Amniotic epithelial cell (primary cell): ENCODE measurements around the gene UBE2L3.
A peak's percentile ranks its signal among the peaks of the same experiment; 100 is the strongest.
"Not testable (repeated sequence)": the region's sequence is repeated elsewhere in the genome, so short reads cannot be mapped to it uniquely, and the experiment has no call there.

Source experiments
- DNase-seq: peaks from one replicate; pipeline ENCODE4 v3.0.0-alpha.2; 2010; ENCODE audit warnings: low read depth

Gene UBE2L3

DNA sequence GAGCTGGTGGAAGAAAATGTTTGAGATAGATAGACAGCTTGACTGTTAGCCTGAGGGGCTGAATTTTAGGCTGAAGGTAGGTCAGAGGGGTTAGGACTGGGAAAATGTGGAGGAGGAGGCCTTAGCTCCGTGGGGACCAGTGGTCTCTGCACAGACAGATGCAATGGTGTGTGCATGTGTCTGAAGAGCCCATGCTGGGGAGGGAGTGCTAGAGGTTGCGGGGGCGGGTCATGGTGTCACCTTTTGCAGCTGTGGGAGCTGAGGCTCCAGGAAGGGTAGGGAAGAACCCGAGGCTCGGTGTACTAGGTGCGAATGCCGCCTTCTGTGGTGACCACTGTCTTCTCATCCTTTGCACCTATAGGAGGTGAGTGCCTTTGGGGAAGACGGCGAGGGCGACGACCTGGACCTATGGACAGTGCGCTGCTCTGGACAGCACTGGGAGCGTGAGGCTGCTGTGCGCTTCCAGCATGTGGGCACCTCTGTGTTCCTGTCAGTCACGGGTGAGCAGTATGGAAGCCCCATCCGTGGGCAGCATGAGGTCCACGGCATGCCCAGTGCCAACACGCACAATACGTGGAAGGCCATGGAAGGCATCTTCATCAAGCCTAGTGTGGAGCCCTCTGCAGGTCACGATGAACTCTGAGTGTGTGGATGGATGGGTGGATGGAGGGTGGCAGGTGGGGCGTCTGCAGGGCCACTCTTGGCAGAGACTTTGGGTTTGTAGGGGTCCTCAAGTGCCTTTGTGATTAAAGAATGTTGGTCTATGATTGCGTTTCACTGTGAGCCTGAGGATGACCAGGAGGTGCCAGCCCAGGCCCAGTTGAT is 76.2 kb downstream of the UBE2L3 start:
- DNase-seq = no peak

- DNase-seq = not testable (repeated sequence)
Observed at GRCh38 chr22:21645513-21645912, 78.0 kb downstream of the UBE2L3 start.

DNA sequence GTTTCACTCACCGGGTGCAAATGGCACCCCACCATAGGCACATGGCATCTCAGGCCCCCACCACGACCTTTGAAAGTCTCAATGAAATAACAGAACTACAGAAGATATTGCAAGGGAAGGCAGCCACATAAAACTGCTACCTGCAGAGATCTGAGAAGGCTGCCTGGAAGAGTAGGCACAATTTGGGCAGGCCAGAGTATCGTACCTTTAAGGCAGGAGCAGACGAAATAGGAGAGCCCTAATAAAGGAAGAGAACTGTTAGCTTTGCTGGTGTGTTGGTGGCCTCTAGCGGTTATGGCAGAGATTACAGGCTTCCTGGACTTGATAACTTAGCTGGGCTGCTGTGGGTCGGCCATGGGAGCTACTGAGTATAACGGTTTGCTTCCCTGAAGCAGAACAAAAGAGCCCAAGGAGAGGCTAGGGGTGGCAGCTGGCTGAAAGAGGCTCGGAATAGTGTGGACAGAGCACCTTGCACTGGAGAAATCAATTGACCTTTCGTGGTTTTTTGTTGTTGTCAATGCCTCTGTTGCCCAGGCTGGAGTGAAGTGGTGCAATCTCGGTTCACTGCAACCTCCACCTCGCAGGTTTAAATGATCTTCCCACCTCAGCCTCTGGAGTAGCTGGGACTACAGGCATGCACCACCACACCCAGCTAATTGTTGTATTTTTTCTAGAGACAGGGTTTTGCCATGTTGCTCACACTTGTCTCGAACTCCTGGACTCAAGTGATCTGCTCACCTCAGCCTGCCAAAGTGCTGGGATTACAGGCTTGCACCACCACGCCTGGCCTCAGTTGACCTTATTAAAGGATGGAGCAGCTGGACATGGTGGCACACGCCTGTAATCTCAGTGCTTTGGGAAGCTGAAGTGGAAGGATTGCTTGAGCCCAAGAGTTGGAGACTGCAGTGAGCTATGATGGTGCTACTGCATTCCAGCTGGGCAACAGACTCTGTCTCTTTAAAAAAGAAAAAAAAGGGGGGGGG is 79.4 kb downstream of the UBE2L3 start:
- DNase-seq = peak; percentile 69

DNA sequence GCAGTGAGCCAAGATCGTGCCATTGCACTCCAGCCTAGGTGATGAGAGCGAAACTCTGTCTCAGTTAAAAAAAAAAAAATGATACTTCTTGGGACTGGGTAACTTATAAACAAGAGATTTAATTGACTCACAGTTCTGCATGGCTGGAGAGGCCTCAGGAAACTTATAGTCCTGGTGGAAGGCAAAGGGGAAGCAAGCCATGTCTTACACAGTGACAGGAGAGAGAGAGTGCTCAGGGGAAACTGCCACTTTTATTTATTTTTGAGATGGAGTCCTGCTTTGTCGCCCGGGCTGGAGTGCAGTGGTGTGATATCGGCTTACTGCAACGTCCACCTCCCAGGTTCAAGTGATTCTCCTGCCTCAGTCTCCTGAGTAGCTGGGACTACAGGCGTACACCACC is 82.8 kb downstream of the UBE2L3 start:
- DNase-seq = no peak

- DNase-seq = no peak
Observed at GRCh38 chr22:21650823-21651520, 83.5 kb downstream of the UBE2L3 start.

DNA sequence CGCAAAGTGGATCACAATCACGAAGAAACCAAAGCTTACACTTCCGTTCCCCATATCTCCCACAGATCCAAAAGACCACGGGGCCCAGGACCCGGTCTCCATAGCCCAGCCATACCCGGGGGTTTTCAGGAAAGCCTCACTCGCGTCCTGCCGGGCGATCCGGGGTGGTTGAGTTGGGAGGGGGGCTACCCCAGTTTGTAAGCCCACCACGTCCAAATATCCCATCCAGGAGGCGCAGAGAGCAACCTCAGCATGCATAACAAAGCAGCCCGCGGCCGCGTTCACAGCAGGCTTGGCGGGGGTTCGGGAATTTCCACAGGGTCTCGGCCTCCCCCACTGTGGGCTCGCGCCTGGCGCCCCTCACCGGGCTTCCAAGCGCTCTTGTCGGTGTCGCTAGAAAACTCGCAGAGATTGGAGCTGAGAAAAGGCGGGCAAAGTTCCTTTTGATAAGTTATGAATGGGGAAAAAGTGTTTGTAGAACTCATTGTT is 84.1 kb downstream of the UBE2L3 start:
- DNase-seq = no peak

DNA sequence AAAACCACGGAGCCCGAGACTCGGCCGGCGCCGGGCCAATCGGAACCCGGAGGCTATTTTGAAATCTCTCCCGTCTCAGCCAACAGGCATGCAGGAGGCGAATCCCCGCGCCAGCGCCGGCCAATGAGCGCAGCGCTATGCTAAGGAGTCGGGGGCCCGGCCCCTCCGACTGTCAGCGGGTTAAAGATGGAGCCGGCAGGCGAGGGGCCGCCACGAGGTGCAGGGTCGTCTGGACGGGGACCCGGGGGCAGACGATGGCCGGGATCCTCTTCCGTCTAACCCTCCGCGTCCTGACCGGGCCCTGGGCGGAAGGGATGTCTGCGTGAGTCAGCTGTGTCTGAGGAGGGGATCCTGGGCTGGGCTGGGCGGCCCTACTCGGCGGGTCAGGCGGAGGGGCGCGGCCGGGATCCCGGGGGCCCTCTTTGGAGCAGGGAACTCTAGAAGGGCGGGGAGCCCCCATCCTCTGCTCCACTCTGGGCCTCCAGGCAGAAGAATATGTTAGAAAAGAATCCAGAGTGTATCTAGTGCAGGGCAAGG is 84.6 kb downstream of the UBE2L3 start:
- peak; percentile 81 for DNase-seq

DNA sequence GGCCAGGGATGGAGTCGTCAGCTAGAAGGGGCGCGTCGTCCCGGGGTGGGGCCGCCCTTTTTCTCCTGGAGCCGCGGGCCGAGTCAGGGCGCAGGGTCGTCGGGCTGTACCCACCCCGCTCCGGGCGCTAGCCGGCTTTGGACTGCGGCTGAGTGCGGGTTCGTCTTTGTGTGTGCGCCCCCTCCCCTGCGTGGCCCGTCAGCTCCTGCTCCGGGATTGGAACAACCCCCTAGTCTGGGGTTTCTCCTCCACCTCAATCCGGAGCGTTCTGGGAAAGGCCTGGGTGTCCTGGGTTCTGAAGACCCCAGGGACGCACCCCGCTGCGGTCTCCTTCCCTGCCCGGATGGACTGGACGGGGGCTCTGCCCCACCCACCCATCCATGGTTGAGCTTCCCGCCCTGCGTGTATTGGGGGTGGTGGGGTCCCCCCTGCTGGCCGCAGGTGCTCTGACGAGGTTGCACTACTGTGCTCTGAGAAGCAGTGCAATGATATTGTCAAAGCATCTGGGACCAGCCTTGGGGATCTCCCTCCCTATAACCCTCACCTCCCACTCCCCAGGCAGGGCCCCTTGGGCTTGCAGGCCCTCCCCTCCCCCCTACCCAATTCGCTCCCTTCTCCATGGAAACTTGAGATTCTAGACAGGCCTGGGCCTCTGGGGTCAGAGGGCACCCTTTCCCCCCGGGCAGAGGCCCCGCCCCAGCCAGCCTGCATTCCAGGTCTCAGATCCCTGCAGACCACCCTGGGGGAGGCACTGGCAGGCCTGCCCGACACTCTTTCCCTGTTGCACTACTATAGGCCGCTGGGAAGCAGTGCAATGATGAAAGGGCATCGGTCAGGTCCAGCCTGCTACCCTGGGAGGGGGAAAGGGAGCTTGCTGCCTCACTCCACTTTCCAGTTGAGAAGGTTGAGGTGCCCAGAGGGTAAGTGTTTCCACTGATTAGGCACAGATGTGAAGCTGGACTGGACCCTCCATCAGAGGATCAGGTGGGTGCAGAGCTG is 85.3 kb downstream of the UBE2L3 start:
- DNase-seq = no peak

DNA sequence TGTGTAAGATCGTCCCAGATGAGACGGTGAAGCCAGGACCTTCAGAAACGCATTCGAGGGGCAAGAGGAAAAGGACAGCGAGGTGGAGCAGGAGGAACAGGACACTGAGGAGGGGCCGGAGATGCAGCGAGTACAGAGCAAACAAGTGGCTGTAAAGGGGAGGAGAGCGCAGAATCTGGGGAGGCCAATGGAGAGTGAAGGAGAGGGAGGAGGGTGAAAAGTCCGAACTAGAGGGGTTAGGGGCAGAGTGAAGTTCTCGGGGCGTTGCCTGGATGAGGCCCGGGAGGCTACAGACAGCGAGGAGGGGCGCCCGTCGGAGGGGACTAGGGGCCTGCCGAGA is 89.5 kb downstream of the UBE2L3 start:
- no peak for DNase-seq

DNA sequence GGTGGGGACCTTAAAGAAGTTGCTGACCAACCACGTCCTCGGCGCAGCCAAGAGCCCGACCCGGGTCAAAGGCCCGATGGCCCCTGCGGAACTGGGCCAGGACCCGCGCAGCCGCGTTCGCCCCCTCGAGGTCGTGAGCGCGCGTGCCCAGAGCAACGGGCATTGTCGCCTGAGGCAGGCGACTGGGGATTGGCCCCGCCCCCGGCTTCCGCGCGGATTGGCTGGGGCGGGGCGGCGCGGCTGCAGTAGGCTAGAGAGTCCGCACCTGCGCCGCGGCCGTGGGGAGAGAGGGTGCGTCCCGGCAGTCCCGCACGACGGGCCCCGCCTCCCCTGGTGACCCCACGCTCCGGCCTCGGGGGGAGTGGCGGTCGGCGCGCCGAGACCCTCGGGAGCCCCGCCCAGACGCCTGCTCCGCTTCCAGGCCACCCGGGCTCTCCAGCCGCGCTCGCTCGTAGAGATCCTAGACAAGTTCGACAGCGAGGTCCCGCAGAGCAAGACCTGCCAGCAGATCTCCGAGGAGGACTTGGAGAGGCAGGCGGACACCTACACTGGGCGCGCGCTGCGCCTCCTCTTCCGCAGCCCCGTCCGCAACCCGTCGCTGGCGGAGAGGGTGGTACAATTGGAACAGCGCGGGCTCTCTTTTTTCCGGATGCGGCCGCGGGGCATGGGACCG is 90.0 kb downstream of the UBE2L3 start:
- no peak for DNase-seq

DNA sequence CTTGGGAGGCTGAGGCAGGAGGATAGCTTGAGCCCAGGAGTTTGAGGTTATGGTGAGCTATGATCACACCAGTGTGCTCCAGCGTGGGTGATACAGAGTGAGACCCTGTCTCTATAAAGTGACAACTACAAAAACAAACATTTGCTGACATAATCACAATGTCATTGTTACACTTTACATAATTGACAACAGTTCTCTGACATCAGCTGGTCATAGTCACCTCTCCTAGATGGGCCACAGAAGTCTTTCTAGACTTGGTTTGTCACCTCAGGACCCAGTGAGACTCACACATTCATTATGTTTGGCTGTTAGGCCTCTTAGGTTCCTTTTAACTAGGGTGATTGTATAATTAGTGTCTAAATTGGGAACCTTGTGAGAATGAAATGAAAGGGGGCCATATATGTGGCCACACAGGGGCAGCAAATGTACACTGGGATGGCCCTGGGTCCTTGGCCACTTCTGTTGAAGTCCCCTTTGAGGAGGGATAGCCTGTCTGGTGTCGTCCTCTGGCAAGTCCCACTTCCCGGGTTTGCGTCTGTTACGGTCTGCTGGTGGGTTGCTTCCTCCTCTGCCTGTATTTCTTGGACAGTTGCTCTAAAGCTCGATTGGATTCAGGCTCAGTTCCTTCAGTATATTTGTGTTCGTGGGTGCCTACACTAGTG is 92.5 kb downstream of the UBE2L3 start:
- DNase-seq = no peak

- DNase-seq = no peak
Observed at GRCh38 chr22:21660904-21661303, 93.4 kb downstream of the UBE2L3 start.

DNA sequence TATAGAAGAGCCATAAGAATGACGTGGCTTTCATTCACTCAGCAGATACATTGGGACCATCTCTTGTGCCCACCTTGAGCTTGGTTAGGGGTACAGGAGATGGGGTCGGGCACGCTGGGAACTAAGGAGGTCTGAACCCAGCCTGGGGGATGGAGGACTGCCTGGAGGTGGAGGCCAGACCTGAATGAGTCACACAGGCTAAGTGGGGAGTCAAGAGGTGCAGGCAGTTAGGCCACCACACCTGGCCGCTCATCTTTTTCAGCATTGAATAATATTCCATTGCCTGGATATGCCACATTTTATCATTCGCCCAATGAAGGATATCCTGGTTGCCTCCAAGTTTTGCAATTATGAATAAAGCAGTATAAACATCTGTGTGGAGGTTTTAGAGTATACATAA is 94.5 kb downstream of the UBE2L3 start:
- no peak for DNase-seq

DNA sequence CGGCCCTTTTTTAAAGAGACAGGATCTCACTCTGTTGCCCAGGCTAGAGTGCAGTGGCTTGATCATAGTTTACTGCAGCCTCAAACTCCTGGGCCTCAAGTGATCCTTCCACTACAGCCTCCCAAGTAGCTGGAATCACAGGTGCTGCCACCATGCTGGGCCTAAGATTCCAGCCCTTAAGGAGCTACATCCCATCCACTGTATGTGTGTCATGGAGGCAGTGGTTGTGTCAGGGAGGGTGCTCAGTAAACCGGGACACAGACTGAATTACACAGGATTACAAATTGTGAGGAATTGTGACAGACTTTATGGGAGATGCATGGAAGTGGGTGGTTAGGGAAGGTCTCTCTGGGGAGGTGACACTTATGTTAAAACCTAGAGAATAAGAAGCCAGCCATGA is 96.2 kb downstream of the UBE2L3 start:
- DNase-seq = no peak

DNA sequence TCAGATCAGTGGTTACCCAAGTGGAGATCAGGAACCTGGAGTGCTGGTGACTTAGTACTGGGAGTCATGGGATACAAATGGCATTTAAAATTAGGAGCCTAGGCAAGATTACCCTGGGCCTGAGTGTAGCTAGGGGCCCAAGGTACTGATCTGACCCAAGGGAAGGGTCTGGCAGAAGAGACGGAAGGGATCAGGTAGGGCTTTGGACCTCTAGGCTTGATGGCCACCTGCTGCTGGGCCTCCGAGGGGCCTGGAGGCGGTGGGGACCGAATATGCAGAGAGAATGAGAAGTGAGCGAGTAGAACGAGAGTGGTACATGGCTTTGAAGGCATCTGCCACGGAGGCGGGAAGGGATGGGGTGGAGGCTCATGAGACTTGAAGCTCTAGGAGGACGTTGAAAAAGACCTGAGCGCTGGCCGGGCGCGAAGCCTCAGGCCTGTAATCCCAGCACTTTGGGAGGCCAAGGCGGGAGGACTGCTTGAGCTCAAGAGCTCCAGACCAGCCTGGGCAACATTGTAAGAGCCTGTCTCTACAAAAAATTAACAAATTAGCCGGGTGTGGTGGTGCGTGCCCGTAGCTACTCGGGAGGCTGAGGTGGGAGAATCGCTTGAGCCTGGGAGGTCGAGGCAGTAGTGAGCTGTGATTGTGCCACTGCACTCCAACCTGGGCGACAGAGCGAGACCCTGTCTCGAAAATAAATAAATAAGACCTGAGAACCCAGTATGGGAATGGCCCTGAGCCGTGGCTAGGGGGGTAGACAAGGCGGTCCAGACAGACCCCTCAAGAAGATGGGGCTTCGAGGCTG is 97.7 kb downstream of the UBE2L3 start:
- no peak for DNase-seq

DNA sequence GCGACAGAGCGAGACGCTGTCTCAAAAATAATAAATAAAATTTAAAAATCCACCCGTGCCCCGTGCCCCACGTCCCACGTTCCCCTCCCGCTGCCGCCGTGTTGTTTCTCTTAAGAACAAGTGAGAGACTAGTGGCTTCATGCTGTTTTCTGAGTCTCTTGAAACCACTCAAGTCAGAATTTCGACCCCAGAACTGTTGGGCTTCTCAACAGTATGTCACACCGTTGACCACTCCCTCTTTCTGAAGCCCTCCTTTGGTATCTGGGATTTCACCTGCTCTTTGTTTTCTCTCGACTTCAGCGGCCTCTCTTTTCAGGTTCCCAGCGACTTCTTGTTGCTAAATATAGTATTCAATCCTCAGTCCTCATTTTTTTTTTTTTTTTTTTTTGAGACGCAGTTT is 99.3 kb downstream of the UBE2L3 start:
- no peak for DNase-seq

DNA sequence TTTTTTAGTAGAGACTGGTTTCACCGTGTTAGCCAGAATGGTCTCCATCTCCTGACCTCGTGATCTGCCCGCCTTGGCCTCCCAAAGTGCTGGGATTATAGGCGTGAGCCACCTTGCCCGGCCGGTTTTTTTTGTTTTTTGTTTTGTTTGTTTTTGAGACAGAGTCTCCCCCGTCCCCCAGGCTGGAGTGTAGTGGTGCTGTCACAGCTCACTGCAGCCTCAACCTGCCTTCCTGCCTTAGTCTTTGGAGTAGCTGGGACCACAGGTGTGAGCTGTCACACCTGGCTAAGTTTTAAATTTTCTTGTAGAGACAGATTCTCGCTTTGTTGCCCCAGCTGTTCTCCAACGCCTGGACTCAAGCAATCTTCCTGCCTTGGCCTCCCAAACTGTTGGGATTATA is 101.5 kb downstream of the UBE2L3 start:
- no peak for DNase-seq

- no peak for DNase-seq
Observed at GRCh38 chr22:21672107-21672629, 104.7 kb downstream of the UBE2L3 start.
